GM18520 (cell line): ENCODE results near the gene HBA1.
"Not testable (repeated sequence)": the region's sequence is repeated elsewhere in the genome, so short reads cannot be mapped to it uniquely, and the experiment has no call there.

Experiments
- ATAC-seq: cut with Tn5 transposase; IDR thresholded peaks from one replicate; pipeline ENCODE4 v1.9.1; 2021; ENCODE audit not compliant: unreplicated experiment

HBA1 gene

GRCh38 chr16:194516-194915 lies 18.0 kb downstream of the HBA1 start:
- ATAC-seq = no peak

- ATAC-seq = no peak
Measured at GRCh38 chr16:200388-200787, 23.9 kb downstream of the HBA1 start.

GRCh38 chr16:203246-203645 lies 26.8 kb downstream of the HBA1 start:
- ATAC-seq = no peak

GRCh38 chr16:204046-204445 lies 27.6 kb downstream of the HBA1 start:
- ATAC-seq = not testable (repeated sequence)

DNA sequence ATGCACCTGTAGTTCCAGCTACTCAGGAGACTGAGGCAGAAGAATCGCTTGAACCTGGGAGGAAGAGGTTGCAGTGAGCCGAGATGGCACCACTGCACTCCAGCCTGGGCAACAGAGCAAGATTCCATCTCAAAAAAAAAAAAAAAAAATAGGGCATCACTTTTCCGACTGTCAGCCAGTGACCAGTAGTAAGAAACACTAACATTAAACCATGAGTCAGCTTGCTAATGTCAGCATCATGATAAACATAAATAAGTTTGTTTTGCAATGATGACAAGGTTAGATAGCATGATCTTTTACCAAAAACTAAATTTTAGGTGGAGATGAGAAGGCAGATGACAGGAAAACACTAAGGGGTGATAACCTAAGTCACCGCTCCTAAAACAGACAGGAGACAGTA lies 32.9 kb downstream of the HBA1 start:
- not testable (repeated sequence) for ATAC-seq

DNA sequence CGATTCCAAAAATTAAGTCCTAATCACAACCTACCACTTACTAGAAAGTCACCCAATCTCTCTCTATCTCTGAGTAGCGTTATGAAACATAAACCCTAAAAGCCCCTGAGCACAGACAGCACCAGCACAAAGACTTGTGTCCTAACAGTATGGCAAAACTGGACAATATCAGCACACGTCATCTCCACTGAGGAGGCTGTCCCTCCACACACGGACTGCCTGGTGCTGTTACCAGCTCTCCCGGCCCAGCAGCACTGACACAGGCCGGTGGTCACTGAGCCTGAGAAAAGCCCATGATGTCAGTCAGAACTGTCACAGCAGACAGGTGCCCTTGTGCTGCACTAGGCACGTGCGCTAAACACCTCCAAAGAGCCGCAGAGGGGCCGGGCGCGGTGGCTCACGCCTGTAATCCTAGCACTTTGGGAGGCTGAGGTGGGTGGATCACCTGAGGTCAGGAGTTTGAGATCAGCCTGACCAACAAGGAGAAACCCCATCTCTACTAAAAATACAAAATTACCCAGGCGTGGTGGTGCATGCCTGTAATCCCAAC lies 35.2 kb downstream of the HBA1 start:
- not testable (repeated sequence) for ATAC-seq

- no peak for ATAC-seq
Measured at GRCh38 chr16:212999-213398, 36.5 kb downstream of the HBA1 start.

GRCh38 chr16:220021-220420 lies 43.5 kb downstream of the HBA1 start:
- no peak for ATAC-seq
